ENCODE data around the gene CD7. TPM values are rescaled to one million over a fixed set of nuclear protein-coding genes. Genes with fewer than 3 reads are reported as not detected.

The CD7 gene
- polyA plus RNA-seq, 3 donors: 0.38 to 3.6 (median 0.42) TPM

- Mint-ChIP-seq H3K27ac (no peak overlapping the region), H3K9me3 (peaks cover 0 to 5% (median 2%) of the 10 kb centered on the region in 7 donors), H3K4me3 (no peak overlapping the region), H3K4me1 (peaks cover 23% of the 10 kb centered on the region), H3K27me3 (ENCODE audit: low read depth in 3 of 3) (peaks cover 28 to 39% (median 38%) of the 10 kb centered on the region in 3 donors), H3K36me3 (no peaks in the 10 kb centered on the region)
- Histone ChIP-seq H4K20me1 (ENCODE audit: insufficient read depth, low read length) (peaks cover 9% of the 10 kb centered on the region), H3K79me2 (ENCODE audit: insufficient read depth, low read length) (no peaks in the 10 kb centered on the region), H3K4me2 (replicated peaks; ENCODE audit: extremely low read depth, low read length, poor library complexity, severe bottlenecking) (no peak overlapping the region), H3K27me3 (ENCODE audit: control insufficient read depth in 2 of 2, insufficient read depth in 2 of 2, low read length in 2 of 2) (peaks cover 0 to 18% of the 10 kb centered on the region in 2 donors), H2AFZ (ENCODE audit: insufficient read depth, low read depth, low read length, poor library complexity, severe bottlenecking) (no peak overlapping the region), H3K9ac (ENCODE audit: insufficient read depth, low read length, poor library complexity, severe bottlenecking) (no peak overlapping the region), H3K36me3 (replicated peaks in 1 of 2; ENCODE audit: control insufficient read depth in 1 of 2, insufficient read depth in 2 of 2, low read length in 2 of 2) (no peaks in the 10 kb centered on the region), H3K4me3 (replicated peaks in 1 of 3; ENCODE audit: low read depth in 2 of 3, low read length in 3 of 3) (no peak overlapping the region), H3K9me3 (replicated peaks in 1 of 2; ENCODE audit: control insufficient read depth in 1 of 2, insufficient read depth in 1 of 2, low read length in 2 of 2) (no peaks in the 10 kb centered on the region), H3K27ac (ENCODE audit: low read depth in 1 of 2, low read length in 2 of 2) (no peak overlapping the region), H3K4me1 (ENCODE audit: control insufficient read depth in 1 of 2, insufficient read depth in 2 of 2, low read length in 2 of 2) (peaks cover 23 to 28% of the 10 kb centered on the region in 2 donors)
- intact Hi-C loops (cut with micrococcal nuclease): no loop called here
- no peak for DNase-seq
- TF ChIP-seq, protein P1, sequence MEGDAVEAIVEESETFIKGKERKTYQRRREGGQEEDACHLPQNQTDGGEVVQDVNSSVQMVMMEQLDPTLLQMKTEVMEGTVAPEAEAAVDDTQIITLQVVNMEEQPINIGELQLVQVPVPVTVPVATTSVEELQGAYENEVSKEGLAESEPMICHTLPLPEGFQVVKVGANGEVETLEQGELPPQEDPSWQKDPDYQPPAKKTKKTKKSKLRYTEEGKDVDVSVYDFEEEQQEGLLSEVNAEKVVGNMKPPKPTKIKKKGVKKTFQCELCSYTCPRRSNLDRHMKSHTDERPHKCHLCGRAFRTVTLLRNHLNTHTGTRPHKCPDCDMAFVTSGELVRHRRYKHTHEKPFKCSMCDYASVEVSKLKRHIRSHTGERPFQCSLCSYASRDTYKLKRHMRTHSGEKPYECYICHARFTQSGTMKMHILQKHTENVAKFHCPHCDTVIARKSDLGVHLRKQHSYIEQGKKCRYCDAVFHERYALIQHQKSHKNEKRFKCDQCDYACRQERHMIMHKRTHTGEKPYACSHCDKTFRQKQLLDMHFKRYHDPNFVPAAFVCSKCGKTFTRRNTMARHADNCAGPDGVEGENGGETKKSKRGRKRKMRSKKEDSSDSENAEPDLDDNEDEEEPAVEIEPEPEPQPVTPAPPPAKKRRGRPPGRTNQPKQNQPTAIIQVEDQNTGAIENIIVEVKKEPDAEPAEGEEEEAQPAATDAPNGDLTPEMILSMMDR (IDR thresholded peaks at IDR 0.05): no peak
- 80% methylated on average over 2 of the region's 13 CpGs for WGBS (ENCODE audit: insufficient coverage)
Observed at GRCh38 chr17:82311971-82312370, 5.4 kb downstream of the CD7 start.

DNA sequence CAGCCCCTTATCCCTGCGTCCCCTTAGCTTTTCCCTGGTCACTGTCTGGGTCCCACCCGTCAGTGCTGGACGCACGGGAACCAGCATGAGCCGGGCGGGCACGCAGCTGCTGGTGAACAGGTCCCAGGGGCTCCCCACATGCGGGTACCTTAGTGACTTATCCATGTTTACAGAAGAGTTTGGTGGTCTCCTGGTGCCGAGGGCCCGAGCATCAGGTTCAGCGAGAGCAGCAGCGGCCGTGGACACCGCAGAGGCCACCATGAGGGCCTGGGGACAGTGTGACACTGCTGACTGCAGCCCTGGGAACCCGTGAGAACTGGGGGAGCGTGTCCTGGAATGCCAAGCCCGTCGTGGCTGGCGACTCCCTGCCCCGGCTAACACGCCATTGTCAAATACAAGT is 6.5 kb downstream of the CD7 start:
- H3K4me3 Mint-ChIP-seq: no peak overlapping the region
- H3K4me2 ChIP-seq (replicated peaks; ENCODE audit: extremely low read depth, low read length, poor library complexity, severe bottlenecking): no peak overlapping the region
- no peak for DNase-seq
- peaks cover 22 to 38% (median 34%) of the 10 kb centered on the region in 3 donors for H3K27me3 Mint-ChIP-seq (ENCODE audit: low read depth in 3 of 3)
- H3K27ac Mint-ChIP-seq: peak overlapping the region in 1 of 7 donors; percentile 72
- H3K36me3 ChIP-seq (replicated peaks in 1 of 2; ENCODE audit: control insufficient read depth in 1 of 2, insufficient read depth in 2 of 2, low read length in 2 of 2): no peaks in the 10 kb centered on the region
- H3K79me2 ChIP-seq (ENCODE audit: insufficient read depth, low read length): no peaks in the 10 kb centered on the region
- H3K27me3 ChIP-seq (ENCODE audit: control insufficient read depth in 2 of 2, insufficient read depth in 2 of 2, low read length in 2 of 2): peaks cover 0 to 8% of the 10 kb centered on the region in 2 donors
- no peak overlapping the region for H2AFZ ChIP-seq (ENCODE audit: insufficient read depth, low read depth, low read length, poor library complexity, severe bottlenecking)
- no peaks in the 10 kb centered on the region for H3K36me3 Mint-ChIP-seq
- no peaks in the 10 kb centered on the region for H3K9me3 ChIP-seq (replicated peaks in 1 of 2; ENCODE audit: control insufficient read depth in 1 of 2, insufficient read depth in 1 of 2, low read length in 2 of 2)
- peaks cover 5% of the 10 kb centered on the region for H4K20me1 ChIP-seq (ENCODE audit: insufficient read depth, low read length)
- H3K4me1 Mint-ChIP-seq: peaks cover 21% of the 10 kb centered on the region
- intact Hi-C loops (cut with micrococcal nuclease): no loop called here
- H3K4me1 ChIP-seq (ENCODE audit: control insufficient read depth in 1 of 2, insufficient read depth in 2 of 2, low read length in 2 of 2): peaks cover 18 to 20% of the 10 kb centered on the region in 2 donors
- no peak overlapping the region for H3K4me3 ChIP-seq (replicated peaks in 1 of 3; ENCODE audit: low read depth in 2 of 3, low read length in 3 of 3)
- H3K27ac ChIP-seq (ENCODE audit: low read depth in 1 of 2, low read length in 2 of 2): no peak overlapping the region
- peaks cover 0 to 6% (median 3%) of the 10 kb centered on the region in 7 donors for H3K9me3 Mint-ChIP-seq
- TF ChIP-seq, protein P1 (IDR thresholded peaks at IDR 0.05): no peak
- WGBS (ENCODE audit: insufficient coverage): 92% methylated on average over 18 of the region's 21 CpGs
- no peak overlapping the region for H3K9ac ChIP-seq (ENCODE audit: insufficient read depth, low read length, poor library complexity, severe bottlenecking)

Data from CD14-positive monocyte (primary cell).